ENCODE data around the gene SUPT5H. TPM values are rescaled to one million over a fixed set of nuclear protein-coding genes. Genes with fewer than 3 reads are reported as not detected.

Gene SUPT5H
- total and polyA plus RNA-seq, 2 of the 13 experiments (the other 11 are each of a cell fraction or from before 2014, with no cell fraction given), result 48.2 to 51.7 TPM

GRCh38 chr19:39406656-39407409 lies 38.5 kb upstream of the SUPT5H start, which contains the start of gene ZFP36 (continued):
- TF ChIP-seq LRRFIP1 (CRISPR knock-in tag; conservative IDR thresholded peaks at IDR 0.05) (0 out of 2 replicates have a peak, but pooled peaks have one; percentile 42), AKNA (CRISPR knock-in tag; IDR thresholded peaks at IDR 0.05; ENCODE audit: borderline replicate concordance) (no peak), ZSCAN29 (CRISPR knock-in tag; conservative IDR thresholded peaks at IDR 0.05) (peak; percentile 75; the same call in 1 of the 2 replicates), ZBTB43 (CRISPR knock-in tag; conservative IDR thresholded peaks at IDR 0.05) (0 out of 2 replicates have a peak, but pooled peaks have one; percentile 28), SETDB1 (CRISPR knock-in tag; IDR thresholded peaks at IDR 0.05; ENCODE audit: borderline replicate concordance) (no peak), POLR2AphosphoS5 (IDR thresholded peaks at IDR 0.05; ENCODE audit: low read depth, low read length) (peak; percentile 99), SMC3 (IDR thresholded peaks at IDR 0.05; ENCODE audit: low read length) (no peak), ZNF709 (CRISPR knock-in tag; IDR thresholded peaks at IDR 0.05) (peak; percentile 51; the same call in 1 of the 2 replicates), ZNF296 (CRISPR knock-in tag; conservative IDR thresholded peaks at IDR 0.05) (0 out of 2 replicates have a peak, but pooled peaks have one; percentile 19), SAFB2 (CRISPR knock-in tag; IDR thresholded peaks at IDR 0.05; ENCODE audit: borderline replicate concordance, low read depth) (peak; percentile 85; the same call in 1 of the 2 replicates), GABPA (IDR thresholded peaks at IDR 0.05; ENCODE audit: low read depth, low read length) (peak; percentile 34; the same call in 1 of the 2 replicates), GABPA (CRISPR knock-in tag; IDR thresholded peaks at IDR 0.05; ENCODE audit: low read depth) (peak; percentile 46), ZNF773 (CRISPR knock-in tag; IDR thresholded peaks at IDR 0.05; ENCODE audit: borderline replicate concordance) (no peak), ZNF574 (CRISPR knock-in tag; IDR thresholded peaks at IDR 0.05) (peak; percentile 47; the same call in 1 of the 2 replicates)
- TF ChIP-seq, protein P1, sequence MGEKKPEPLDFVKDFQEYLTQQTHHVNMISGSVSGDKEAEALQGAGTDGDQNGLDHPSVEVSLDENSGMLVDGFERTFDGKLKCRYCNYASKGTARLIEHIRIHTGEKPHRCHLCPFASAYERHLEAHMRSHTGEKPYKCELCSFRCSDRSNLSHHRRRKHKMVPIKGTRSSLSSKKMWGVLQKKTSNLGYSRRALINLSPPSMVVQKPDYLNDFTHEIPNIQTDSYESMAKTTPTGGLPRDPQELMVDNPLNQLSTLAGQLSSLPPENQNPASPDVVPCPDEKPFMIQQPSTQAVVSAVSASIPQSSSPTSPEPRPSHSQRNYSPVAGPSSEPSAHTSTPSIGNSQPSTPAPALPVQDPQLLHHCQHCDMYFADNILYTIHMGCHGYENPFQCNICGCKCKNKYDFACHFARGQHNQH (CRISPR knock-in tag; IDR thresholded peaks at IDR 0.05), result 0 out of 2 replicates have a peak, but pooled peaks have one; percentile 42
